ENCODE data around the gene PPFIA1. TPM values are rescaled to one million over a fixed set of nuclear protein-coding genes. Genes with fewer than 3 reads are reported as not detected.

PPFIA1 gene
- total and polyA plus RNA-seq, 3 donors from 2014 or later: 110 to 144 (median 125) TPM

DNA sequence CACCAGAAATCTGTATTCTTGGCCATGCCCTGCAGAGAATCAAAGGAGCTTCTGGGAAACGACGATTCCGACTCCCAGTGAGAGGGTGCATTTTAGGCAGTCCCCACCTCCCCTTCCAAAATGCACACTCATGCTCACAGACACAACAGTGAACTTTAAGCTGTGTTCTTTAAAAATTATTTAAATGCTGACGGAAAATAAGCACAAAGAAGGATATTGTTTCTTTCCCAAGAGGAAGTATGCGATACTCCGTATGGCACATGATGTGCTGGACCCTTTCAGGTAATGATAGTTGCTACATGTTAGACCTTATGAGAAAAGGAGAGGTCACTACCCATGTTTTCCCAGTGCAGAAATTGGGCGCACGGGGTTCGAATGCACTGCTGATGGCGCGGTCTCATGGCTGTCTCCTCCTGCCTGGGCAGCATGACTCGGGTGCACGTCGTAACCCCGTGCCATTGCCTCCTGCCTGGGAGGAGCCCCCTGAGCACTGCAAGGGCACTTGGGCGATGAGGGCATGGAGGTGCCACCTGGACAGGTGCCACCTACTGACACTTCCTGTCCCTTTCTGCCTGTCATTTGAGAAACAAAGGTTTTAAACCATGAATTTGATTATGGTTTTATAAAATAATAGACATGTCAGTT, 64.0 kb downstream of the PPFIA1 start:
- DNase-seq: no peak
- Histone ChIP-seq H3K9me3 (no peaks in the 10 kb centered on the region), H3K27ac (no peak overlapping the region), H3K36me3 (ENCODE audit: low read depth, missing control alignments) (no peaks in the 10 kb centered on the region), H3K4me1 (no peaks in the 10 kb centered on the region), H3K4me3 (no peak overlapping the region), H3K27me3 (no peaks in the 10 kb centered on the region)
- intact Hi-C loops (cut with DNase I; ENCODE audit: low total_unique reads): no loop called here
- TF ChIP-seq, protein P1, sequence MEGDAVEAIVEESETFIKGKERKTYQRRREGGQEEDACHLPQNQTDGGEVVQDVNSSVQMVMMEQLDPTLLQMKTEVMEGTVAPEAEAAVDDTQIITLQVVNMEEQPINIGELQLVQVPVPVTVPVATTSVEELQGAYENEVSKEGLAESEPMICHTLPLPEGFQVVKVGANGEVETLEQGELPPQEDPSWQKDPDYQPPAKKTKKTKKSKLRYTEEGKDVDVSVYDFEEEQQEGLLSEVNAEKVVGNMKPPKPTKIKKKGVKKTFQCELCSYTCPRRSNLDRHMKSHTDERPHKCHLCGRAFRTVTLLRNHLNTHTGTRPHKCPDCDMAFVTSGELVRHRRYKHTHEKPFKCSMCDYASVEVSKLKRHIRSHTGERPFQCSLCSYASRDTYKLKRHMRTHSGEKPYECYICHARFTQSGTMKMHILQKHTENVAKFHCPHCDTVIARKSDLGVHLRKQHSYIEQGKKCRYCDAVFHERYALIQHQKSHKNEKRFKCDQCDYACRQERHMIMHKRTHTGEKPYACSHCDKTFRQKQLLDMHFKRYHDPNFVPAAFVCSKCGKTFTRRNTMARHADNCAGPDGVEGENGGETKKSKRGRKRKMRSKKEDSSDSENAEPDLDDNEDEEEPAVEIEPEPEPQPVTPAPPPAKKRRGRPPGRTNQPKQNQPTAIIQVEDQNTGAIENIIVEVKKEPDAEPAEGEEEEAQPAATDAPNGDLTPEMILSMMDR (IDR thresholded peaks at IDR 0.05): no peak
- no peak for TF ChIP-seq POLR2A (IDR thresholded peaks at IDR 0.05)
- WGBS, 2 donors: 93 to 94% methylated on average over 16 of the region's 16 CpGs

DNA sequence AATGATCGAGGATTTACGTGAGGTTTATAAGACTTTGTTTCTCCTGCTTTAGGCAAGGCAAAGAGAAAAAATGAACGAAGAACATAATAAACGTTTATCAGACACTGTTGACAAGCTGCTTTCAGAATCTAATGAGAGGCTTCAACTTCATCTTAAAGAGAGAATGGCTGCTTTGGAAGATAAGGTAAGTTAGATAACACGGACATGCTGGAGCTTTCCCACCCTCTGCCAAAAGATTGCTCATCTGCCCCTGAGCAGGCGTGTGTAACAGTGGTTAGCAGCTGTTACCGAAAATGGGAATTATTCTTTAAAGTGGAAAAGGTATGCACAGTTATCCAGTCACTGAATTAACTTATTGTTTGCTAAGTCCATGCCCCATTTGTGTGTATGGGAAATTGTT, 65.0 kb downstream of the PPFIA1 start:
- Histone ChIP-seq H3K4me1 (no peaks in the 10 kb centered on the region), H3K36me3 (ENCODE audit: low read depth, missing control alignments) (no peaks in the 10 kb centered on the region), H3K9me3 (no peaks in the 10 kb centered on the region), H3K4me3 (no peak overlapping the region), H3K27ac (no peak overlapping the region), H3K27me3 (no peaks in the 10 kb centered on the region)
- DNase-seq: no peak
- WGBS, 2 donors: 76 to 78% methylated on average over 7 of the region's 7 CpGs
- intact Hi-C loops (cut with DNase I; ENCODE audit: low total_unique reads): no loop called here
- TF ChIP-seq, protein P1 (IDR thresholded peaks at IDR 0.05): no peak
- TF ChIP-seq POLR2A (IDR thresholded peaks at IDR 0.05): no peak

- 77 to 93% methylated on average over 2 to 4 of the region's 4 CpGs for WGBS, 2 donors
- TF ChIP-seq, protein P1 (IDR thresholded peaks at IDR 0.05): no peak
- TF ChIP-seq POLR2A (IDR thresholded peaks at IDR 0.05): no peak
- intact Hi-C loops (cut with DNase I; ENCODE audit: low total_unique reads): no loop called here
Measured at GRCh38 chr11:70338594-70338993, 68.1 kb downstream of the PPFIA1 start.

GRCh38 chr11:70339066-70339465, 68.6 kb downstream of the PPFIA1 start:
- WGBS, 2 donors: 83 to 97% methylated on average over 8 of the region's 8 CpGs
- H3K27me3 ChIP-seq: no peaks in the 10 kb centered on the region
- no peak overlapping the region for H3K27ac ChIP-seq
- no peaks in the 10 kb centered on the region for H3K9me3 ChIP-seq
- H3K4me3 ChIP-seq: no peak overlapping the region
- no peaks in the 10 kb centered on the region for H3K4me1 ChIP-seq
- no peak for TF ChIP-seq POLR2A (IDR thresholded peaks at IDR 0.05)
- TF ChIP-seq, protein P1 (IDR thresholded peaks at IDR 0.05): no peak
- intact Hi-C loops (cut with DNase I; ENCODE audit: low total_unique reads): no loop called here
- no peak for DNase-seq
- H3K36me3 ChIP-seq (ENCODE audit: low read depth, missing control alignments): no peaks in the 10 kb centered on the region

More at GRCh38 chr11:70338594-70338993, 68.1 kb downstream of the PPFIA1 start:
- H3K36me3 ChIP-seq (ENCODE audit: low read depth, missing control alignments): no peaks in the 10 kb centered on the region
- no peaks in the 10 kb centered on the region for H3K4me1 ChIP-seq
- no peak for DNase-seq
- H3K27me3 ChIP-seq: no peaks in the 10 kb centered on the region
- H3K4me3 ChIP-seq: no peak overlapping the region
- H3K27ac ChIP-seq: no peak overlapping the region
- no peaks in the 10 kb centered on the region for H3K9me3 ChIP-seq

DNA sequence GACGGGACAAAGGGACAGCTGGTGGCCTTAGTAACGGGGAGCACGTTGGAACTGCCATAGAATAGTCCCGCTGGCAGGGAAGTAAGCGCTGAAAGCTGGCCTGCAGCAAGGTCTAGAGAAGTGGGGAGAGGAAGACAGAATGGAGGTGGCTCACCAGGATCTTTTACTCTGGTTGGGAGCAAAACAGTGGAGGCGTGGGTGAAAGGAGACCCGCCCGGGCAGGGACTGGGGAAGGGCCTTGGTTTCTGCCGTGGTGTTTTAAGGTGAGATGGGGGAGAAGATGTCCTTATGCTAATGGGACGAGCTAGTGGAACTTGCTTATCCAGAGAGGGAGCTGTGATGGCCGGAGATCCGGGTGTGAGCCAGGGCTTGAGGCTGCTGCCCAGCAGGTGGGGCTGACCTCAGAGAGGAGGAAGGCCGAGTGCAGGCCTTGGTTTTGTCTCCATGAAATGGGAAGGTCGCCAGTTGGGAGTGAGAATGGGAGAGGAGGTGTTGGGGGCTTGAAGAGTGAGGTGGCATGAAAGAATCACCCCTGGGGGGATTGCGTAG, 71.5 kb downstream of the PPFIA1 start:
- DNase-seq: no peak
- Histone ChIP-seq H3K9me3 (no peaks in the 10 kb centered on the region), H3K4me1 (no peaks in the 10 kb centered on the region), H3K27me3 (no peaks in the 10 kb centered on the region), H3K36me3 (ENCODE audit: low read depth, missing control alignments) (no peaks in the 10 kb centered on the region), H3K4me3 (no peak overlapping the region), H3K27ac (no peak overlapping the region)
- TF ChIP-seq POLR2A (IDR thresholded peaks at IDR 0.05): no peak
- TF ChIP-seq, protein P1 (IDR thresholded peaks at IDR 0.05): no peak
- 85 to 87% methylated on average over 14 to 15 of the region's 15 CpGs for WGBS, 2 donors
- intact Hi-C loops (cut with DNase I; ENCODE audit: low total_unique reads): no loop called here

Measured in testis (tissue), 3 donors.